NCI-H128 (cell line): ENCODE results near the gene QPRT.
"Not testable (repeated sequence)": the region's sequence is repeated elsewhere in the genome, so short reads cannot be mapped to it uniquely, and the experiment has no call there.

ENCODE experiments used
- DNase-seq: peaks from one replicate; lab custom pipeline; 2025; ENCODE audit not compliant: unreplicated experiment; lab: John Stamatoyannopoulos, UW

Gene QPRT

DNA sequence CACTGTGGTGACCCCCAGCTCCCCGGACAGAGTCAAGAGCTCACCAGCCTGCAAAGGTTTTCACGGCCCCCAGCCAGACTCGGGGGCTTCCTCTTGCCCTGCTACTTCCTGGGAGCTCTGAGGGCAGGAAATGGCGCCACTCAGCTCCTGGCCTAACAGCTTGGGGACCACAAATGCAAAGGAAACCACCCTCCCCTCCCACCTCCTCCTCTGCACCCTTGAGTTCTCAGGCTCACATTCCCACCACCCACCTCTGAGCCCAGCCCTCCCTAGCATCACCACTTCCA, 16.3 kb upstream of the QPRT start:
- DNase-seq, result no peak

GRCh38 chr16:29663016-29663806, 15.8 kb upstream of the QPRT start, which contains the start of gene SPN:
SPN (plus strand) TSS chr16:29663247; CDS start chr16:29663729, 482 bp downstream.
- DNase-seq, result no peak

GRCh38 chr16:29663807-29664090, 15.2 kb upstream of the QPRT start:
- no peak for DNase-seq

- no peak for DNase-seq
Observed at GRCh38 chr16:29664091-29664921, 14.7 kb upstream of the QPRT start.

DNA sequence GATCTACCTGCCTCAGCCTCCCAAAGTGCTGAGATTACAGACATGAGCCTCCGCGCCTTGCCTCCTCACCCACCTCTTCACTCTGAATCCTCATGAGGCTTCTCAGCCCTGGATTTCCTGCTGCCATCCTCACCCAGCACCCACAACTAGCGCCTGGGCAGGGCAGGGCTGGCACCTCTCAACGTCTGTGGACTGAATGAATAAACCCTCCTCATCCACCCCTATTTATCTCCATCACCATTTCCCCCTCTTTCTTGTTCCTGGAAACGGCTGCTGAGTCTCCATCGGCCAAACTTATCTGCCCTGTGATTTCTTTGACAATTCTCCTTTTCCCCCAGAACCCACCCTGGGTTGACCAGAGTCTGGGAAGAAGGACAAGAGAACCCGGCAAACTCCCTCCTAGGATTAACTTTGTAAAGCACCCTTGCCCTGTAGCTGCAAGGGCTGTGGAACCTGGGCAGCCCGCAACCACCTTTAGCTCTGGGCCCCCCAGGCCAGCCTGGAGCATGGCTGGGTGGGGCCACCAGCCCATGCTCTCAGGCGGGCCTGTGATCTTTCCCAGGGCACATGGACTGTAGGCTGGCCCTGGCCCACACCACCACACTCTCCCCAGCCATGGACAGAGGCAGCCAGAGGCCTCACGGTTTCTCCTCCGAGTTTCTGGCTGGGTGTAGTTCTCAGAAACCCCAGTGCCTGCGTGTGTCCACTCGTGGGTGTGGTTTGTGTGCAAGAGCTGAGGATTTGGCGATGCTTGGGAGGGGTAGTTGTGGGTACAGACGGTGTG, 13.5 kb upstream of the QPRT start:
- DNase-seq, result no peak

DNA sequence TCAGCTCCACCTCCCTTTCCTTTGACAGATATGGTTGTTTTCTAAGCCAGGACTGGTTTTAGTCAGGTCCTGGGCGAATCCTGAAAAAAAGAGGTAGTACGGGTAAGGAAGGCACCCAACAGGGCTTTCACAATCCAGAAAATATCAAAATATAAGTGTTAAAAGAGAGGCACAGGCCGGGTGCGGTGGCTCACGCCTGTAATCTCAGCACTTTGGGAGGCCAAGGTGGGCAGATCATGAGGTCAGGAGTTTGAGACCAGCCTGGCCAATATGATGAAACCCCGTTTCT, 11.7 kb upstream of the QPRT start:
- DNase-seq, result not testable (repeated sequence)

- DNase-seq, result no peak
Observed at GRCh38 chr16:29667755-29668154, 11.2 kb upstream of the QPRT start.

DNA sequence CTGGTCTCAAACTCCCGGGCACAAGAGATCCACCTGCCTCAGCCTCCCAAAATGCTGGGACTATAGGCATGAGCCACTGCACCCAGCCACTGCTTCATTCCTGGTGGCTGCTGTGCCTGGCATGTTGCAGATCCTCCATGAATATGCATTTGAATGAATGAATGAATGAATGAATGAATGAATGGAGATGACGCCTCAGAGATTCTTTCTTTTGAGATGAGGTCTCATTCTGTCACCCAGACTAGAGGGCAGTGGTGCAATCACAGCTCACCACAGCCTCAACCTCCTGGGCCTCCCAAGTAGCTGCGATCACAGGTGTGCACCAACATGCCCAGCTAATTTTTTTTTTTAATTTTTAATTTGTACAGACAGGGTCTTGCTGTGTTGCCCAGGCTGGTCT, 10.7 kb upstream of the QPRT start:
- DNase-seq, result no peak

GRCh38 chr16:29673501-29673900, 5.5 kb upstream of the QPRT start:
- no peak for DNase-seq

DNA sequence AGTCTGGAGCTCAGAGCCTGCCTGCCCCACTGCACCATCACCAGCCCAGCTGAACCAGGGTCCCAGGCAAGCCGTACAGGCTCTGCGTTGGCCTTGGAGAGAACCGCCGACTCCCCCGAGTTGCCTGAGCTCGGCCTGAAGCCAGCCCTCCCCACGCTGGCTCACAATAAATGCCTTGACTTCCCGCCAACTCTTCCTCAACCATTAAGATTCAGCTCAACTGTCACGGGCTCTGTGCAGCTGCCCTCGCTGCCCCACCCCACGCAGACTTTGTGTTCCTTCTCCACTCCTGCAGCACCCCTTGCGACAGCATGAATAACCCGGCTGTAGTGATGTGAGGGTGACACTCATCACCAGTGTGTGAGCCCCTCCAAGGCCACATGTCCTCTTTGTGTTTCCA, 4.8 kb upstream of the QPRT start:
- DNase-seq, result no peak

GRCh38 chr16:29675811-29676643, 3.0 kb upstream of the QPRT start:
- DNase-seq, result no peak

DNA sequence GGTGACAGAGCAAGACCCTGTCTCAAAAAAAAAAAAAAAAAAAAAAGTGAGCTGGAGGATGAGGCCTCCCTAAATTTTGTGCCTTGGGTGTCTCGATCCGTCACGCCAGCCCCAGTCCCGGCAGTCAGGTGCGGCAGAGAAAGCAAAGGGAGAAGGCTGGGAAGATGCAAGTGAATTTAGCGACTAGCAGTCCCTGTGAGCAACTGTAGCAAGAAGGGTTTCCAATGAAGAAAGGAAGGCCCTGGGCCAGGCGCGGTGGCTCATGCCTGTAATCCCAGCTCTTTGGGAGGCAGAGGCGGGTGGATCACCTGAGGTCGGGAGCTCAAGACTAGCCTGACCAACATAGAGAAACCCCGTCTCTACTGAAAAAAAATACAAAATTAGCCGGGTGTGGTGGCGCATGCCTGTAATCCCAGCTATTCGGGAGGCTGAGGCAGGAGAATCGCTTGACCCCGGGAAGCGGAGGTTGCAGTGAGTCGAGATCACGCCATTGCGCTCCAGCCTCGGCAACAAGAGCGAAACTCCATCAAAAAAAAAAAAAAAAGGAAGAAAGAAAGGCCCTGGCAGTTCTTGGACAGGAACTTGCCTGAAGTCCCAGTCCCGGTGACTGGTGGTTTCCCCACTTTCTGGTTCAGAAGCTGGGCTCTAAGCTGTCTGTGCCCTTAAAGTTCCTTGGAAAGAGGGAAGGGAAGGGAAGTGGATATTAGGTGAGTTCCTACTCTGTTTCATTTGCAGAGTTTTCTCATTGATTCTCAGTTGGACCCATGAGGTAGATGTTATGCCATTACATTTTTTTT, 1.8 kb upstream of the QPRT start:
- DNase-seq, result no peak

GRCh38 chr16:29680180-29680598, 1.2 kb downstream of the QPRT start:
- DNase-seq, result no peak

DNA sequence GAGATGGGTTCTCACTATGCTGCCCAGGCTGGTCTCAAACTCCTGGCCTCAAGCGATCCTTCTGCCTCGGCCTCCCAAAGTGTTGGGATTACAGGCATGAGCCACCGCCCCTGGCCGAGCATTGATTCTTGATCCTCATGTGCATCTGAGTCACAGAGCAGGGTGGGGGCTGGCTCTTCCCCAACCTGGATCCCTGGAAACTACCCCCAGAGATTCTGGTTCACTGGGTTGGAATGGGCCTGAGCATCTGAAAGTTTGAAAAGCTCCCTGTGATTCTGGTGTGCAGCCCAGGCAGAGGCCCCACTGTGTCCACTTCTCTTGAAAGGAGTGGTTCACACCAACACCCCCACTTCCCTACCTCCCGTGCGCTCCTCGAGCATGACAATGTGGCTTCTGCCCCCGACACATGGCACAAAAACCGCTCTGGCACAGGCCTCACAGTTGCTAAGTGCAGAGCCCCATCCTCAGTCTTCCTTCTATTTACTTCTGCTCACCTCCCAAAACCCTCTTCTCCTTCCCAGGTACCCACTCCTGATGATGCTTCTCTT, 4.6 kb downstream of the QPRT start:
- no peak for DNase-seq

DNA sequence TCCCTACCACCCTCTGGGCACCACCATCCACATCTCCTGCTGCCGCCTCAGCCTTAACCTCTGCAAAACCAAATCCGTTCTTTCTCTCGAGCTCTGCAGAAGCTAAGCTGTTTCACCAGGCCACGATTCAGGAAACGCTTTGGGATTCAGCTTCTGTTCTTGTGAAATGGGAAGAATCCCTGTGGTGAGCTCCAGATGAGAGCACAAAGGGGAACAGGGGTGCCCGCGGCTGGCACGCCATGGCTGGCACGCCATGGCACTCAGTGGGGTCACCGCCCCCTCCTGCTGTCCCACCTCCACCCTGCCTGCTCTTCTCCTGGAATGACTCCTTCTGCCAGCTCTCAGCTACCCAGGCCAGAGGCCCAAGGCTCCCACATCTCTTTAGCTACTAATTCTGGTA, 5.7 kb downstream of the QPRT start:
- no peak for DNase-seq

DNA sequence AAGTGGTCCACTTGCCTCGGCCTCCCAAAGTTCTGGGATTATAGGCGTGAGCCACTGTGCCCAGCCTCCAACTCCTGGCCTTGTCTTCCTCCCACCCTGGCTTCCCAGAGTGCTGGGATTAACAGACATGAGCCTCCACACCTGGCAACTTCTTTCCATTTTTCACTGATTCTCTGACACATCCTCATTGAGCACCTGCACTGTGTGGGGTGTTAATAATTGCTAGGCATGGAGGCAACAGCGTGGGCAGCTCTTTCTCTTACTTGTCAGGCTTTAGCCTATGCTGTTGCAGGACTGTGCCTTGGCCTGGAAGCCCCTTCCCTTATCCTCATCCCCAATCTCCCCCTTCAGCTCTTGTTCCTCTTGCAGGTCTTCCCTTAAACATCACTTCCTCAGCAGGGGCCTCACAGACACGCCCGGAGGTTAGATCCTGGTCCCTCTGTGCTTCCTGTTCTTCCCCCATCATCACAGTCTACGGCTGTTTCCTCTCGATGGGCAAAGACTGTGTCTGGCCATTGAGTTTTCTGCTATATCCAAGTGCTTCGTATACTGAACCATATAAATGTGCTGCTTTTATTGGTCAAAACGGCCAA, 7.9 kb downstream of the QPRT start:
- no peak for DNase-seq

DNA sequence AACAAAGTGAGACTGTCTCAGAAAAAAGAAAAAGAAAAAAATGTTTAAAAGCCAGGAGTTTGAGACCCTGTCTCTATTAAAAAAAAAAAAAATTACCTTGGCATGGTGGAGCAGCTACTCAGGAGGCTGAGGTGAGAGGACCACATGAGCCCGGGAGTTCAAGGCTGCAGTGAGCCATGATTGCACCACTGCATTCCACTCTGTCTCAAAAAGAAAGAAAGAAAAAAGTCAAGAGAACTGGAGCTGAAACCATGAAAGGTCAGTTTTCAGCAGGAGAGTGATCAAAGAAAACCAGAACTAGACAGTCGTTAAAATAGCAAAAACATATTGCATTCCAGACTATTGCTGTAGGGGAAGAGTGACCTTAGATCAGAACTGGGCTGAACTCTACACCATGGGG, 8.8 kb downstream of the QPRT start:
- no peak for DNase-seq

- DNase-seq, result no peak
Observed at GRCh38 chr16:29688172-29688571, 9.2 kb downstream of the QPRT start.

- not testable (repeated sequence) for DNase-seq
Observed at GRCh38 chr16:29689490-29690351, 10.7 kb downstream of the QPRT start.
